Measurements from ENCODE around the gene EPS8.
A peak's percentile ranks its signal among the peaks of the same experiment; 100 is the strongest.

Gene EPS8

DNA sequence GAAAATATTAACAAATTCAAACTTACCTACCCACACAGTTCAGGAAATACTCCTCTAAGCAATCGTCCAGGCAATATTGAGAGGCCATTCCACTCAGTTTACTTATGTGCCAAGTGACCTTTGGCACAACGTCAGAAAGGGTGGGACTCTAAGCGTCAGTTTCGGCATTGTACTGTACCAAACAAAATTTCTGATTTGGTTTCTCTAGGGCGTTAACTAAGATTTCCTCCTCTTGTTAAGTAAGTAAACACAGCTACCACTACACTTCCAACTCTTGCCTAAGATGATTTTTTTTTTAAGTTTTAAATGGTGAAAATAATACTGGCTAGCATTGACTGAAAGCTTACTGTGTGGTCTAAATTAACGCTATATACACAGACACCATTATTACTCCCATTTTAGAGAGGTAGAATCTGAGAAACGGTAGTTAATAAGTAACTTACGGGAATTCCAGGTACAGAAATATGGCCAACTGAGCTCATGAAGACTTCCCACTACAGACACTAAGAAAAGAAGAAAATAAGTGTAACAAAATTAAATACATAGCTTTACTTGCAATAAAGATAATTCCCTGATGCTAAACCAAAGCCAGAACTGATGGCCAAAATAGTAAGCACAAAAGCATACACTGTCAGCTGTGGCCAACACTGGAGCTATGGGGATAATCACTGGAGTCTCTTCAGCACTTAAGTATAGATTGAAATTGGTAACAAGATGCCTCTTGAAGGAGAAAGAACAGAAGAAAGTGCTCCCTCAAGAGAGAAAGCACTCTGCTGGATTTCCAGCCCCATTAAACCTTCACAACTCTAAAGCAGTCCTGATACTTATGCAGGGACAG is 76.1 kb downstream of the EPS8 start:
- peak; percentile 84 for DNase-seq

DNA sequence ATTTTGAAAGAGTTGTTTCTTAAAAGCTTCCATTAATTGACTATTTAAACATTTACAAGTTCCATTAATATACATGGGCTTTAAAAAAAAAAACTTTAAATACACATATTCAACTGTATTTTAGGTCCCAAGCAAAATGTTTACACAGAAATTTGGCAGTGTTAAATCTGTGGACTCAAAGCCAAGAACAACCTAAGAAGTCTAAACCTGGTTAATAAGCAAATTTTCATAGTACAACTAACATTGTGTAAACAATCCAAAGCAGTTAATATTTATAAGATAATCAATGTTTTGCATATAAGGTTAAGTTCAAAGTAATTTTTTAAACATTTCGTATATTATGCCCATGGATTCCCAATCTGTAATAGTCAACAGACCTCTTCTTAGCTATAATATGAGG is 77.0 kb downstream of the EPS8 start:
- DNase-seq: no peak

DNA sequence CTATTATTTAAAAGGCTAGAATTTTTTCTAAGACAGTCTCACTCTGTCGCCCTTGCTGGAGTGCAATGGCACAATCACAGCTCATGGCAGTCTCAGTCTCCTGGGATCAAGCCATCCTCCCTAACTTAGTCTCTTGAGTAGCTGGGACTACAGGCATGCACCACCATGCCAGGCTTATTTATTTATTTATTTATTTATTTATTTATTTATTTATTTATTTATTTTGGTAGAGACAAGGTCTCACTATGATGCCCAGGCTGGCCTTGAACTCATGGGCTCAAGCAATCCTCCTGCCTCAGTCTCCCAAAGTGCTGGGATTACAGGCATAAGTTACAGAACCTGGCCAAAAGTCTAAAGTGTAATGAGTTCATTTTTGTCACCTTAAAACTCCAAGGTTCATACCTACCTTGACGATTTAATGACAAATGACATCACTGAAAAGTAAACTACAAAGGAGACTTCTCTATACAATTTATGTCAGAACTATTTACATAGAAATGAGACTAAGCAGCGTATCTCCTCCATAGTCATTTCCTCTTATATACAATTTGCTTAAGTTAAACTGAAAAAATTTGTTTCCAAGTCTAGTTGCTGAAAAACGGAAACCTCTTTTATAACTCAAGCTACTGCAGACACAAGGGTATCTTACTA is 78.2 kb downstream of the EPS8 start:
- DNase-seq: no peak

DNA sequence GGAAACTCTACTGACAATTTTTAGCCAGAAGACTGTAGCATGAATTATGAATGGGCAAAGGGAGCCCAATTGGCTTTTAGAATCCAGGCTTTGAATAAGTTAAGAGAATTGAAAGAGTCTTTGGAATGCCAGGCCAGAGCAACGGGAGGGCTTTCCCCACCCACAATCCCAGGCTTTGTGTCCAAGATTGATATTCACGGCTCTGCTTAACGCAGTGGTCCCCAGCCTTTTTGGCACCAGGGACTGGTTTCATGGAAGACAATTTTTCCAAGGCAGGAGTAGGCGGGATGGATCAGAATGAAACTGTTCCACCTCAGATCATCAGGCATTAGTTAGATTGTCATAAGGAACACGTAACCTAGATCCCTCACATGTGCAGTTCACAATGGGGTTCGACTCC is 79.6 kb downstream of the EPS8 start:
- no peak for DNase-seq

DNA sequence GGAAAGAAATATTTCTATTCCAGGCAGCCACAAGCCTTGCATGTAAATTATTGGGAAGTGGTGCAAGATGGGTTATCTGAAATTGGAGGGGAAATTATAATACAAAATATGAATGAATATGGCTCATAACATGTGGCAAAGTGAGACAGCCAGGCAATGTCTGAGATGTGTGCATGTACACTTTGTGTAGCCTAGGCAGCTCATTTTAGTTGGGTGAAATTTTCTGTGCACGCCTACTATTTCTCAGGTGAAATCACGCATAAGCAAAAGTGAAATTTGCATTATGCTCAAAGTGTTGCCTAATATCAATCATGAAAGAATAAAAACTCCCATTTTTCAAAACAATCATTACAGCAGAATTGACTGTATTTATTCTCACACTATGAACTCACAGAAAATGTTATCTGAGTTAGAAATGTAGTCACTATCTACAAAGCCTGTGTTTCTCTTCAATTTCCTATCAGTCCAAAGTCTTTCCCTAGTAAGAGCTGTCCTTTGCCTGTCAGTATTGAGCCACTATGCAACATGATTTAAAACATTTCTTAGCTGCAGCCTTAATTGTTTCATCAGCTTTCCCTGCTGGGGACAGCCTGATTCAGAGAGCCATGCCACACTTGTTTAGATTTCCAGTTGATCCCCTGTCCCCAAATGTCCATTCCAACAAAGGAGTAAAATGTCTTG is 80.7 kb downstream of the EPS8 start:
- no peak for DNase-seq

DNA sequence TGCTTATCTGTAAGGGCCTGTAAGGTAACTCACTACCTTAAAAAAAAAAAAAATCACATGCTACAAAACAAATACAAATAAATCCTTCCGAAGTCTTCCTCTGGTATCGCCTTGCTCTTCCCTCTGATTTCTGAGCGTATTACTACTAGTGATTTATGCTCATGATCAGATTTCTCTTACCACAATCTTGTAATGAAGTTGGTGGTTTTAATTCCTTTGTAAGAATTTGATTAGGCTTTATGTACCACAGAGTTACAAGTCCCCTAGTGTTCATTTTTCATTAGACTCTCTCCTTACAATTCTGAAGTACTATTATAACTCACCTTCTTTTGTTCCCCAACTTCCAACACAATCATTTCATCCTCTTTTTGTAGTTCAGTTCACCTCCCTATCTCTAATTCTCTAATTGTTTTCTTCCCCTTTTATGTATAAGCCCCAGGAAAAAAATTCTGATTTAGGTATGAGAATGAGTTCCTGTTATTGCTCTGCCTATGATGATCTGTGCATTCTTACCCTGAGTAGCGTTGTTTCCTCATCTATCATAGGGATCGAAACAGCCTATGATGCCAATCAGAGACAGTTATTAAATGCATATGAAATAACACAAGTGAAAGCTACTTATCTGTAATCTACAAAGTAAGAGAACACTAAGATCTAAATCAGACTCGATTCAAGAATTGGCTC is 81.5 kb downstream of the EPS8 start:
- DNase-seq: no peak

DNA sequence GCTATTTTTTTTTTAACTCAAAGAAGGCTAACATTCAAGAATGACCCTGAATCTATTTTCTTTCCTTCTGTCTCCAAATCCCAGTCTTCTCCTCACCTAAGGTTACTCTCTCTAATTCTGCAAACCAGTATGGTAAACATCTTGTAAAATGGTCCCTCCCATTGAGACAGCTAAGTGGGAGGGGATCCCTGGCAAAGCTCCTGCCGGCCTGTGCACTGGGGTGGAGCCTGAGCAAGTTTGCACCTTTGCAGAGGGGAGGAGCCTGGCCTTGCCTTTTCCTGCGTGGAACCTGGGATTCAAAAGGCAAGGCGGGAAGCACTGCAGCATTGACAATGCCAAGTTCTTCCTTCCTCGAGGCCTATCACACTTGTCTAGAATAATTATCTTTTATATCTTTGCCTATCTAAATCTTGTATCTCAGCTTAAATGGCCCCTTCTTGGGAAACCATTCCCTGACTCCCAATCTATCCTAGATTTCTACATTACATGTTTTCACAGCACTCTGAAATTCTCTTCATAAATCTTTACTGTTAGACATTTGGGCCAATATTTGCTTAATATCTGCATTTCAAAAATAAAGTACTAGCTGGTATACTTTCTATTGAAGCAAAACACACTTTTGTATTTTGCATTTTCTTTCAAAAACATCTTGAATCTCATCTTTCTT is 83.0 kb downstream of the EPS8 start:
- no peak for DNase-seq

DNA sequence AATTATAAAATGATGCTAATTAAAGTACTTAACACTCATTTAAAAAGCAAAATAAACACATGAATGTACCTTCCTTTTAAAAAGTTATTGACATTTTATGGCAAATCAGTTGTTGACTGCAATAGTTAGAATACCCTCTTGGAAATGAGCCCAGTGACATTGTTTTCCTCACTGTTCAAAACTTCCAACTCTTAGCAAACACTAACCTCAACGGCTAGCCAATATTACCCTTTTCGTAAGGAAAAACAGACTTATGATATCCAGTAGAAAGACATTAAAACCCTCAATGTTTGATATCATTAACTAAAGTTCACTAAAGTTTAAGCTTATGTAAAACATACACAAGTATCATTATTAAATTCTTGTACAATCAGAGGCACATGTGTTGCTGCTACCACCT is 83.6 kb downstream of the EPS8 start:
- DNase-seq: no peak

DNA sequence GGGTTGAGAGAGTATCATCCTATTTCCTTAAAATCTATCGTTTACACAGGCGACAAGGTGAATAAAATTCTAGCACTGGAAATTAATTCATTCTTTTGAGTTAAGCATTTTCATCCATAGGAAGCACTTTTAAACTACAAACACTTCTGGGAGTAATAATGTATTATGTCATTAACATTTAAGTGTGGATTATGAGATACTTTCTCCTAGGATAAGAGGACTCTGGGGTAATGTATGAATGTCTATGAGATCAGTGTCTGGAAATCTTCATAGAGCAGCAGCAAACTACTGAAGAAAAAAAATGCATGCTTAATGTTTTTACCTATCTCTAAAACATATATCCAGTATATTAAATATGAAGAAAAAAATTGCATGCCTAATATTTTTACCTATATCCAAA is 86.9 kb downstream of the EPS8 start:
- DNase-seq: no peak

DNA sequence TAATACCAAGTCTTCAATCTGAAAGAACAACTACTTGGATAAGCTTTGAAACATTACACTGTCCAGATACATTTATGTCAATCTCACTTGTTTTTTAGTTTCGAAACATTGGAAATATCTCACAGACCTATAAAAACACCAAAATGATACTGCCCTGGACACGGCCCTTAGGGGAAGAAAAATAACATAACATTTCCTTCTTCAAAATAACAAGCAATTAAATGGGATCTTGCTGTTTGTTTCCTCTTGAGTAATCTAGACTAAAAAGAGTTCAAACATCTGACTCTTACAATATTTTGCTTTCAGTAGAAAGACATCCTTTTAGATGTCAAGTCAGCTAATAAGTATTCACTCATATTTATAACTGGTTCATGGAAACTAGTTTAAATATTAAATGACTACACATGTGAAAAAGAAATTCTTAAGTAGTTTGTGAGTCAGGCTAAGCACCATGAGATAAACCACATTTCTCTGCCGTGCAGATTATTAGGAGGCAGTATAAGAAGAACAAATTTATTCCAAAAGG is 87.5 kb downstream of the EPS8 start:
- no peak for DNase-seq

DNA sequence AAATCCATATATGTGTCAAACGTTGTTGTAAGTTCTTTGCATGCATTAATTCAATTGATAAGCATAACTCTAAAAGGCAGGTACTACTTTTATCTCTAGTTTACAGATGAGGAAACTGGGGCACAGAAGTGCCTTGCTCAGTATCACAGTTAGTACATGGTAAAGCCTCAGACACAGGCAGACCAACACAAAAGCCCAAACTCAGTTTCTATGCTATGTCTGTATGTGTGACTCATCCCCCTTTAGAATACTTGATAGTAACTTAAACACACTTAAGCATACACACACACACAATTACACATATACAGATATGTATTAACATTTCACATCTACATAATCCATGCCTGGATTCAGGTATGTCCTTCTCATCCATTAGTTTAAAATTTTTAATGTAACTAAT is 88.0 kb downstream of the EPS8 start:
- no peak for DNase-seq

DNA sequence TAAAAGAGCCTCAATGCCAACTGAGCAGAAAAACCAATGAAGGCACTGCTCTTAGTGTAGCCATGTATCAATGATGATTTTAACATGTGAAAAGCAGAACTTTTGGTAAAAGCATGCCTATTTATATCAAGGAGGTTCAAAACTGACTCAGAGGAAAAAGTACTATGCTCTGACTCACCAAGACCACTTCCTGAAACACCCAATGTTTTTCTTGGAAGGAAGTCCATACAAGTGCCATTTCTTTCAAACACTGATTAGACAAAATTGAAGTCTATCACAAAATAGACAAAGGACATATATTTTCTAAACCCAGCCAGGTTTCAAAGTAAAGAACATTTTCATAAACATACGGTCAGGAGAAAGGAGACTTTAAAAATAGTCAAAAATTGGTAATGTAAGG is 88.6 kb downstream of the EPS8 start:
- no peak for DNase-seq

DNA sequence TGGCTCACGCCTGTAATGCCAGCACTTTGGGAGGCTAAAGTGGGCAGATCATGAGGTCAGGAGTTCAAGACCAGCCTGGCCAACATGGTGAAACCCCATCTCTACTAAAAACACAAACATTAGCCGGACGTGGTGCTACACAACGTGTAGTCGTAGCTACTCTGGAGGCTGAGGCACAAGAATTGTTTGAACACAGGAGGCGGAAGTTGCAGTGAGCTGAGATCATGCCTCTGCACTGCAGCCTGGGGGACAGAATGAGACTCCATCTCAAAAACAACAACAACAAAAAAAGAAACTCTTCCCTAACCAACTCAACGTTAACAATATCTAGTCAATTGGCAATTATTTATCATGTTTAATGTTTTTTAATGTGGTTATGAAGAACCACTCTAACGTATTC is 89.3 kb downstream of the EPS8 start:
- no peak for DNase-seq

DNA sequence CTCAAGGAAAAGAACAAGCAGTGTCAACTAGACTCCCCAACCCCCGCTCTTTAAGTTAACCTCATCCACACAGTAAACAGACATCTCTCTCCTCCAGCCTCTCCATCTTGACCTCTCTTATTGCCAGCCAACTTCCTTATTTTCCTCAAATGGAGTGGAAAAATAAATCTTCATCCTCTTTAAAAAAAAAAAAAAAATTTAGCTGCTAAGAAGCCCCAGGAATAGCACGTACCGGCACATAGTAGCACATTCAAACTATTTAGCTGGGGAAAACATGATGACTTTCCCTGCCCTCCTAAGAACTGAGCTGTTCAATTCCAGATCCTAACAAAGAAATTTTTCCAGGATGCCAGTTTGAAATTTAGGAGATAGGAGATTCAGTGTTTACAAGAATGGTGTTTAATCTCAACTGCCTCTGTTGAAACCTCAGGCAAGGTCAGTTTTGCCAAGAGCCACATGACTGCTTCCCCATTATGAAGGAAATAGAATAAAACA is 90.8 kb downstream of the EPS8 start:
- no peak for DNase-seq

DNA sequence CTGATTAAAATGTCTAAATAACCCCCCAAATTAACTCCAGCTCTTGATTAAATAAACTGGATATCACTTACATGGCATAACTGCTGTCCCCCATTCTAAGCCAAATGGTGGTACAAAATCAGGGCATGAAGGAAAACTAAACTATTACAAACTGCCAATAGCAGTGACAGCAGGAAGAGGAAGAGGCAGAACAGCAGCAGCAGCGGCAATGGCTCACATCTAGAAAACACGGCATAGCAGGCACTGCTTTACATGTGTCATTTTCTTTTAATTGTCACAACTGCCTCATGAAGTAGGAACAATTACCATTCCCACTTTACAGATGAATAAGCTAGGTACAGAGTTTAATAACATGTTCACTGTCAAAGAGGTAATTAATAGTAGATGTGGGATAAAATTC is 92.0 kb downstream of the EPS8 start:
- DNase-seq: no peak

DNA sequence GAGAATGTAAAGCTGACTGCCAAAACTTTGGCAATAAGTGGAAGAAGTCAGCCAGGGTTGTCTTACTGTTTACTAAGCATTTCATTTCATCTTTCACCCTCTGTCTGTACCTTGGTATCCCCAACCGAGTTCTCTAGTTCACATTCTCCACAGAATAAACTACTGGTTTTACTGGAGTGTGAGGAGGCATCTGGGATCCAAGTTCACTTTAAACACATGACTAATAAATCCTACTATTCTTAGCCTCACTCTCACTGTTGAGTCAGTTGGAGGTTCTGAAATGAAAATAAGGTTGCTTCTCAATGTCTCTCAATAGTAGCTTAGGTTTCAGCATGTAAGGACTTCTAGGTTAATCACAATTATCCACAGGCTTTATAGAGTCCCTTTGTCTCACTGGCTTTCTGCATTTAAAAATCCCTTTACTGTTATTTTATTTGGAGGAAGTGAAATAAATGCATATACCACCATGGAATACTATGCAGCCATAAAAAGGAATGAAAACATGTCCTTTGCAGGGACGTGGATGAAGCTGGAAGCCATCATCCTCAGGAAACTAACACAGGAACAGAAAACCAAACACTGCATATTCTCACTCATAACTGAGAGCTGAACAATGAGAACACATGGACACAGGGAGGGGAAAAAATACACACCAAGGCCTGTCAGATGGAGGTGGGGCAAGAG is 95.8 kb downstream of the EPS8 start:
- DNase-seq: no peak

DNA sequence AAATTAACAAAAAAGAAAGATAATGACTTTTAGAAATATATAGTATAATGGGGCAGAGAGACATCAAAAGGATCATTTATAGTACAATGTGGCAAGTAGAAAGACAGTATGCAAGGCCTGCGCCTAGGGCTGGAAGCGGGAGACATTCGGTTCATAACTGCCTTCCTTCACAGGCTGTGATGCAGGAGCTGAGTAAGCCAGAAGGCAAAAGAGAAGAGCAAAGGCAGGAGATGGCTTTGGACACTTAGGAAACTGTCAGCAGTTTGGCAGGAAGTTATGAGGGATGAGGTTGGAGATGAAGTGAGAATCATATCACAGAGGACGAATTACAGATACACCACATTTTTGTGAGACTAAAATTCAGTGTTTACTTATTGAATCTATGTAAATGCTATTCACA is 97.8 kb downstream of the EPS8 start:
- DNase-seq: no peak

DNA sequence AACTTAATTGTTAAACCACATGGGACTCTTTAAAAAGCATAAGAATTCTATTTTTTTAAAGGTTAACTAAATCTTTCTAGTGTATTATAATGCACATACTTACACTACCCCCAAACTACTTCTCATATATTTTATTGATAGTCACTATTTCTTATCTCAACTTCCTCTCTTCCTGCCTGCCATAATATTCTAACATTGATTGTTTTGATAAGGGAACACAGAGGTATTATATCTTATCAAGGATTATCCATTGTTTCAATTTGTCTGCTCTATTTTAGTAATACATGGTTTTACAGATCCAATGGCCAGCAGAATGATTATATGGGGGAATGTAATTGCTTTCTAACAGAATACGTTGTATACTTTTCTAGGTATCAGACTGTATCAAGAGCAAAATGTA is 98.9 kb downstream of the EPS8 start:
- no peak for DNase-seq

DNA sequence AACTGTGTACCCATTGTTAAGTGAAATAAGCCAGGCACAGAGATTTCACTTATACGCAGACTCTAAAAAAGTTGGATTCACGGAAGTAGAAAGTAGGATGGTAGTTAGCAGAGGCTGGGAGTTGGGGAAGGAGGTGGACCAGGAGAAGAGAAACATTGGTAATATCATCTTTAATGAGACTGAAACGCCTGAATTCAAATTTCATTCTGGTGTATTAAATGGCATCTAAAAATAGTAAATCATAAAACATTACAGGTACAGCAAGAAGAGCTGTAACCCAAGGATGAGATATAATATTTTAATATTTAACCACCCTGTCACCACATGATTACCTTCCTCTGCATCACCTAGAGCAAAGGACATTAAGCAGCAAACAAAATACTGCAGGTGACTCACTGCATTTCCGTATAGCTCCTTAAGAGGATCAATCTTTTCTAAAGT is 99.4 kb downstream of the EPS8 start:
- DNase-seq: no peak

DNA sequence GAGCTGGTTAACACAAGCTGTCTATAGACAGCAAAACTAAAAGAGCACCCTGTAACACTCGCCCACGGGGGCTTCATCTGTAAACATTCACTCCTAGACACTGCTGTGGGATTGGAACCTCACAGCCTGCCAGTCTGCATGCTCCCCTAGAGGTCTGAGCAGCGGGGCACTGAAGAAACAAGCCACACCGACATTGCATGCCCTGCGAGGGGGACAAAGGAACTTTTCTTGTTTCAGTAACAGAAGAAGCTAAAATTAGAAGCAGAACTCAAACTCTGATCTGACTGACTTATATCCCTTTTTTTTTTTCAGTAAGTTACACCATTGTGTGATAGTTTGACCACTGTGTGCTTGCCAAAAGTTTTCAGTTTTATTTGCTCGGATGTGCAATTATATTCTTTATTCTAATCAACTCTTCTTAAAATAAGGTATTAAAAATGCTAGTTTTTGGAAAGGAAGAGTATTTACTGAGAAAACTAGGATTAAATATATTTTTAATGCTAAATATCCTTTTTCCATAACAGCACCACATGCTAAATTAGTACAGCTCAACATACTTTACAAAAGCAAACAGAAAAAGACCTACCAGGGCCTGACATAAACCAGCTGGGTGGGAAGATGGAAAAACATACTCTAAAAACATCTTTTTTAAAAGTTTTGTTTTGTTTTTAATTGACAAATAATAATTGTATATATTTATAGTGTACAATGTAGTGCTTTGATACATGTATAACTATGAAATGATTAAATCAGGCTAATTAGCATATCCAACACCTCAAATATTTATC is 100.2 kb downstream of the EPS8 start:
- DNase-seq: no peak

DNA sequence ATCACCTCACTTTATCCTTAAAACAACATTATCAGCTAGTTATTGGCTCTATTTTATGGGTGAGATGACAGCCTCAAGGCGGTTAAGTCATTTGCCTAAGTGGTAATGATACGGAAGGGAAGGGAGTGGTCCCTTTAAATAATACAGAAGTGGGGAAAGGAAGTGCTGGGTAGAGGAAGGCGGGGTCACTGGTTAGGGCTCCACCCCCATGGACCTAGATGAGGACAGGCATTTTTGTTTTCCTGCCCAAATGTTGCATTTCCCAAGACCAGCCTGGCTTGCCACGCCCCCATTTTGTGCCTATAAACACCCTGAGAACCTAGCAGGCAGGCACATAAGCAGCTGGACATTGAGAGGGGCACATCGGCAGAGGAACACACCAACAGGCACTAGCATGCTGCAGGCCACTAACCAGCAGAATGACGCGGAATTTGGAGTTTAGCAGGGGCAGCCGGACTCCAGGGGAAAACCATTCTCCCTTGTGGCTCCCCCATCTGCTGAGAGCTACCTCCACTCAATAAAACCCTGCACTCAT is 100.9 kb downstream of the EPS8 start:
- no peak for DNase-seq
